GM21360 (cell line): Measurements from ENCODE around the gene FBXO2.
"Not testable (repeated sequence)": the region's sequence is repeated elsewhere in the genome, so short reads cannot be mapped to it uniquely, and the experiment has no call there.

ENCODE experiments used
- ATAC-seq: cut with Tn5 transposase; IDR thresholded peaks from one replicate; pipeline ENCODE4 v1.9.1; 2021; ENCODE audit warnings: mild to moderate bottlenecking, moderate library complexity; ENCODE audit not compliant: unreplicated experiment

The FBXO2 gene

GRCh38 chr1:11653861-11654136 lies 430 bp downstream of the FBXO2 start:
- no peak for ATAC-seq

- ATAC-seq: no peak
These were observed 948 bp downstream of the FBXO2 start for GRCh38 chr1:11653101-11653860.

- ATAC-seq: no peak
These were observed 1.9 kb downstream of the FBXO2 start for GRCh38 chr1:11652203-11652780.

- ATAC-seq: no peak
These were observed 3.2 kb downstream of the FBXO2 start for GRCh38 chr1:11651017-11651416.

GRCh38 chr1:11650331-11650991 lies 3.8 kb downstream of the FBXO2 start:
- no peak for ATAC-seq

GRCh38 chr1:11649624-11650330 lies 4.5 kb downstream of the FBXO2 start:
- no peak for ATAC-seq

- no peak for ATAC-seq
These were observed 5.0 kb downstream of the FBXO2 start for GRCh38 chr1:11649237-11649623.

GRCh38 chr1:11648732-11649158 lies 5.5 kb downstream of the FBXO2 start:
- no peak for ATAC-seq

GRCh38 chr1:11648039-11648438 lies 6.2 kb downstream of the FBXO2 start:
- ATAC-seq: no peak

- ATAC-seq: no peak
These were observed 6.9 kb downstream of the FBXO2 start for GRCh38 chr1:11647333-11647732.

- no peak for ATAC-seq
These were observed 7.9 kb downstream of the FBXO2 start for GRCh38 chr1:11646317-11646716.

- ATAC-seq: no peak
These were observed 8.5 kb downstream of the FBXO2 start for GRCh38 chr1:11645670-11646265.

- no peak for ATAC-seq
These were observed 9.0 kb downstream of the FBXO2 start for GRCh38 chr1:11645270-11645669.

- no peak for ATAC-seq
These were observed 10.4 kb downstream of the FBXO2 start for GRCh38 chr1:11643782-11644181.

GRCh38 chr1:11642418-11643017 lies 11.7 kb downstream of the FBXO2 start:
- ATAC-seq: not testable (repeated sequence)

GRCh38 chr1:11641776-11642305 lies 12.4 kb downstream of the FBXO2 start:
- ATAC-seq: no peak

GRCh38 chr1:11640944-11641343 lies 13.3 kb downstream of the FBXO2 start:
- ATAC-seq: no peak

- no peak for ATAC-seq
These were observed 14.1 kb downstream of the FBXO2 start for GRCh38 chr1:11640101-11640500.

- no peak for ATAC-seq
These were observed 14.9 kb downstream of the FBXO2 start for GRCh38 chr1:11639372-11639771.

- no peak for ATAC-seq
These were observed 16.1 kb downstream of the FBXO2 start for GRCh38 chr1:11638121-11638520.
